ENCODE measurements around the gene UGT1A1. TPM values are rescaled to one million over a fixed set of nuclear protein-coding genes. Genes with fewer than 3 reads are reported as not detected.

The UGT1A1 gene
- total and polyA plus RNA-seq, 10 of the 15 experiments (the other 5 are each of a cell fraction or from before 2014, with no cell fraction given): not detected

DNA sequence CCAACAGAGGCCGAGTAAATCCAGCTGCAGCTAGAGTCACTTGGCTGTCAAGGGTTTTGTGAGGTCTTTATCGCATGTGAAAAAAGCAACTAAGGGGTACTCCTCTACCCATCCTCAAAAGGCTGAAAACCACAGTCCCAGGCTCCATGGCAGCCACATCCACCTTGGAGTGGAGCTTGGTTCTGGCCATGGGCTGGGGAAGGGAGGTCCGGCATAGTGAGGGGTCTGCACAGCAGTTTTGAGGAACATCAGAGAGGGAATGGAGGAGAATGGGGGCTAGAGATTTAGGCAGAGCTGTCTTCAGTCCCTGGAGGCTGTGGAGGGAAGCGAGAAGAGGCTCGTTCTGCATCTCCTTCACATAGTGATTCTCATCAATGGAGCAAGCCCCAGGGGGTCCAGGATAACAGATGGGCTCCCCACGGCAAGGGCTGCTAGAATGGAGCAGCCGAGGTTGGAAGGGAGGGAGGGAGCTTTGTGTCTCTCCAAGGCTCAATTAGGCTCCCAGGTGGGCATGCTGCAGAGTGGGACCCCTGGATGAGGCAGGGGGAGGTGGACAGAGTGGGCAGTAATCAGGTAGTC, 39.1 kb downstream of the UGT1A1 start:
- intact Hi-C loops (cut with micrococcal nuclease; ENCODE audit: unreplicated experiment): no loop called here
- Histone ChIP-seq H3K36me3 (ENCODE audit: control insufficient read depth in 2 of 2, insufficient read depth in 2 of 2, low read length in 1 of 2) (no peaks in the 10 kb centered on the region), H3K27ac (ENCODE audit: control insufficient read depth, insufficient read depth) (no peak overlapping the region), H3K4me1 (ENCODE audit: control insufficient read depth, insufficient read depth, low read length) (no peaks in the 10 kb centered on the region), H3K79me2 (ENCODE audit: control insufficient read depth, insufficient read depth, low read length) (no peaks in the 10 kb centered on the region), H3K27me3 (replicated peaks in 1 of 2; ENCODE audit: control insufficient read depth in 2 of 2, insufficient read depth in 2 of 2, low read length in 1 of 2) (no peaks in the 10 kb centered on the region; a peak in 1 of 4 replicates), H3K4me3 (no peak overlapping the region), H4K20me1 (ENCODE audit: control insufficient read depth, insufficient read depth) (no peaks in the 10 kb centered on the region), H3K4me2 (ENCODE audit: control insufficient read depth, insufficient read depth) (no peak overlapping the region), H3K9ac (ENCODE audit: control insufficient read depth, insufficient read depth, low read length) (no peak overlapping the region), H2AFZ (ENCODE audit: control insufficient read depth, low read depth, low read length) (no peak overlapping the region), H3K9me3 (replicated peaks; ENCODE audit: control insufficient read depth, insufficient read depth, low read length) (no peaks in the 10 kb centered on the region)
- ChIA-PET CTCF (no interaction called here), POLR2A (no interaction called here), RAD21 (ENCODE audit: unreplicated experiment) (no interaction called here), SMC1A (ENCODE audit: uncharacterized antibody, unreplicated experiment) (no interaction called here)
- no peak for FAIRE-seq
- WGBS (ENCODE audit: insufficient coverage, insufficient replicate concordance, low lambda C conversion rate, missing lambda C conversion rate): 25% methylated on average over 7 of the region's 7 CpGs
- no peak for DNase-seq (ENCODE audit: low read depth, low spot score)
- BruUV-seq (replicated peaks): no TSS peak
- in situ Hi-C loops (cut with MboI): no loop called here
- no peak for ATAC-seq
- TF ChIP-seq IRF4 (IDR thresholded peaks at IDR 0.05; ENCODE audit: low read depth, low read length): no peak
- TF ChIP-seq SMC3 (IDR thresholded peaks at IDR 0.05; ENCODE audit: borderline replicate concordance, low read length): no peak
- TF ChIP-seq IRF5 (IDR thresholded peaks at IDR 0.05; ENCODE audit: borderline replicate concordance): no peak
- TF ChIP-seq, protein P1, sequence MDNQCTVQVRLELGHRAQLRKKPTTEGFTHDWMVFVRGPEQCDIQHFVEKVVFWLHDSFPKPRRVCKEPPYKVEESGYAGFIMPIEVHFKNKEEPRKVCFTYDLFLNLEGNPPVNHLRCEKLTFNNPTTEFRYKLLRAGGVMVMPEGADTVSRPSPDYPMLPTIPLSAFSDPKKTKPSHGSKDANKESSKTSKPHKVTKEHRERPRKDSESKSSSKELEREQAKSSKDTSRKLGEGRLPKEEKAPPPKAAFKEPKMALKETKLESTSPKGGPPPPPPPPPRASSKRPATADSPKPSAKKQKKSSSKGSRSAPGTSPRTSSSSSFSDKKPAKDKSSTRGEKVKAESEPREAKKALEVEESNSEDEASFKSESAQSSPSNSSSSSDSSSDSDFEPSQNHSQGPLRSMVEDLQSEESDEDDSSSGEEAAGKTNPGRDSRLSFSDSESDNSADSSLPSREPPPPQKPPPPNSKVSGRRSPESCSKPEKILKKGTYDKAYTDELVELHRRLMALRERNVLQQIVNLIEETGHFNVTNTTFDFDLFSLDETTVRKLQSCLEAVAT (IDR thresholded peaks at IDR 0.05): no peak
- TF ChIP-seq PML (IDR thresholded peaks at IDR 0.05; ENCODE audit: low read length): no peak
- no peak for TF ChIP-seq PBX3 (IDR thresholded peaks at IDR 0.05; ENCODE audit: insufficient replicate concordance, low read depth, low read length)
- no peak for TF ChIP-seq TCF12 (IDR thresholded peaks at IDR 0.05; ENCODE audit: low read depth, low read length)
- TF ChIP-seq E2F4 (IDR thresholded peaks at IDR 0.05; ENCODE audit: low read depth, low read length): no peak
- no peak for TF ChIP-seq MTA2 (IDR thresholded peaks at IDR 0.05; ENCODE audit: low read depth)
- TF ChIP-seq SKIL (IDR thresholded peaks at IDR 0.05; ENCODE audit: low read depth, poor library complexity, severe bottlenecking): no peak
- no peak for TF ChIP-seq EZH2 (IDR thresholded peaks at IDR 0.05; ENCODE audit: borderline replicate concordance, control insufficient read depth, low read depth, low read length)
- TF ChIP-seq ZNF207 (IDR thresholded peaks at IDR 0.05; ENCODE audit: borderline replicate concordance): no peak
- TF ChIP-seq KDM1A (IDR thresholded peaks at IDR 0.05; ENCODE audit: borderline replicate concordance): no peak
- TF ChIP-seq RELA (IDR thresholded peaks at IDR 0.05; ENCODE audit: borderline replicate concordance, partially characterized antibody): no peak

Data from GM12878 (cell line).